ENCODE measurements around the gene LCAT. TPM values are rescaled to one million over a fixed set of nuclear protein-coding genes. Genes with fewer than 3 reads are reported as not detected.

Gene LCAT
- total and polyA plus RNA-seq, 11 donors = 9.7 to 31.7 (median 18.2) TPM

DNA sequence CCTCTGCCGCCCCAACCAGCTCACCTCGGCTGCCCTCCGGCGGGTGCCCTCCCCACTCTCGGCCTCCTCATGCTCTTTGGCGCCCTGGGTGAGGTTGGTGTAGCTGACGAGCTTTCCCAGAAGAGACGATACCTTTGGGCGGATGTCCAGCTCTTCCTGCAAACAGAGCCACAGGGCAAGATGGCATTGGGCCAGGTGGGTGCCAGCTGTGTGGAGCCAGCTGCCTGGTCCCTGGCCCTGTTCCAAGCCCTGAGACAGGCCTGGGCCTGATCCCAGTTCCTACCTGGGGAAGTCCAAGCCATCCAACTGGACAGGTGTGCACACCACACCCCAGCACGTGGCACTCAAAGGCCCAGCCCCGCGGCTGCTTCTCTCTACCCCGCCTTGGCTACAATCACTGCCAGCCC lies 17.6 kb upstream of the LCAT start:
- Histone ChIP-seq H3K36me3 (peaks cover 0 to 81% (median 68%) of the 10 kb centered on the region in 9 donors), H3K27ac (peak overlapping the region in 11 of 12 donors; percentile 95 to 100 (median 99)), H3K27me3 (no peaks in the 10 kb centered on the region), H3K4me1 (peaks cover 52 to 89% (median 82%) of the 10 kb centered on the region in 12 donors), H3K4me3 (no peak overlapping the region), H3K9me3 (no peaks in the 10 kb centered on the region)
- WGBS, 4 donors = 62 to 68% (median 67%) methylated on average over 12 to 13 of the region's 13 CpGs
- intact Hi-C loops (cut with DNase I) = loop anchor here in 1 of 10 donors (10.0 kb wide), 1 partner anchor 273 kb away; the partner anchor contains the start of gene ESRP2
- DNase-seq (peak in 4 of 5 donors; percentile 60 to 88 (median 71)), ATAC-seq (peak in 2 of 4 donors; percentile 2 to 13)
- TF ChIP-seq POLR2A (IDR thresholded peaks at IDR 0.05) (no peak), CTCF (IDR thresholded peaks at IDR 0.05) (no peak)

GRCh38 chr16:67959536-67960329 lies 15.8 kb upstream of the LCAT start:
- 7 to 26% (median 18%) methylated on average over 7 to 11 of the region's 11 CpGs for WGBS, 4 donors
- Histone ChIP-seq H3K27me3 (no peaks in the 10 kb centered on the region), H3K4me1 (peaks cover 46 to 76% (median 64%) of the 10 kb centered on the region in 12 donors), H3K27ac (peak overlapping the region; percentile 80 to 100 (median 98)), H3K9me3 (no peaks in the 10 kb centered on the region), H3K4me3 (peak overlapping the region in 7 of 12 donors; percentile 2 to 26 (median 19)), H3K36me3 (peaks cover 0 to 89% (median 82%) of the 10 kb centered on the region in 9 donors)
- TF ChIP-seq POLR2A (IDR thresholded peaks at IDR 0.05) = peak in 1 of 2 donors; percentile 50
- no peak for TF ChIP-seq CTCF (IDR thresholded peaks at IDR 0.05)
- DNase-seq (peak; percentile 84 to 96 (median 92)), ATAC-seq (peak; percentile 79 to 91 (median 82))
- intact Hi-C loops (cut with DNase I) = loop anchor here in 1 of 10 donors (10.0 kb wide), 1 partner anchor 275 kb away; the partner anchor contains the start of gene ESRP2

- peak overlapping the region in 7 of 12 donors; percentile 95 to 100 (median 99) for H3K27ac ChIP-seq
Observed at GRCh38 chr16:67957622-67958021, 13.7 kb upstream of the LCAT start.

More at GRCh38 chr16:67957622-67958021, 13.7 kb upstream of the LCAT start:
- no peak for ATAC-seq
- intact Hi-C loops (cut with DNase I) = no loop called here
- WGBS, 4 donors = 92 to 95% (median 94%) methylated on average over 8 to 9 of the region's 9 CpGs
- H3K9me3 ChIP-seq = no peaks in the 10 kb centered on the region
- TF ChIP-seq CTCF (IDR thresholded peaks at IDR 0.05) (no peak), POLR2A (IDR thresholded peaks at IDR 0.05) (no peak)
- peaks cover 0 to 100% (median 95%) of the 10 kb centered on the region in 9 donors for H3K36me3 ChIP-seq
- peaks cover 26 to 65% (median 43%) of the 10 kb centered on the region in 12 donors for H3K4me1 ChIP-seq
- H3K27me3 ChIP-seq = no peaks in the 10 kb centered on the region
- no peak overlapping the region for H3K4me3 ChIP-seq
- DNase-seq = no peak
